Caco-2 (cell line): ENCODE data around the gene HYDIN. TPM values are rescaled to one million over a fixed set of nuclear protein-coding genes. Genes with fewer than 3 reads are reported as not detected.
"Not testable (repeated sequence)": the region's sequence is repeated elsewhere in the genome, so short reads cannot be mapped to it uniquely, and the experiment has no call there.

Experiments used
- BruUV-seq: library from RNA; stranded (reverse); fragments of 400-500 nt; replicated peaks from 2 replicates; lab custom pipeline; 2021; lab: Mats Ljungman, UMichigan
- CTCF ChIA-PET: fragments of 300-600 bp; sonication (Branson Sonifier 250); formaldehyde crosslinking; loops from one replicate; lab custom pipeline; 2022; ENCODE audit warnings: antibody characterized with exemption; lab: Charles Lee
- POLR2A ChIA-PET: fragments of 300-600 bp; sonication (Branson Sonifier 250); formaldehyde crosslinking; loops from one replicate; lab custom pipeline; 2022; ENCODE audit warnings: antibody characterized with exemption; lab: Charles Lee
- DNase-seq, 2 experiments: peaks; one replicate each; pipeline versions ENCODE4 v3.0.0 to v3.0.0-alpha.2; 2020 to 2022
- H3K27me3 ChIP-seq: replicated peaks from 2 replicates; pipeline ENCODE4 v1.6.0; 2011; ENCODE audit warnings: low read length; ENCODE audit not compliant: control insufficient read depth, insufficient read depth
- H3K36me3 ChIP-seq: 2 replicates; pipeline ENCODE4 v1.5.1; 2011; ENCODE audit warnings: low read length; ENCODE audit not compliant: control insufficient read depth, insufficient read depth
- H3K4me1 ChIP-seq: fragments of 250-450 bp; sonication (Bioruptor Pico); 2 replicates; pipeline ENCODE4 v1.5.1; 2020; ENCODE audit warnings: mild to moderate bottlenecking
- H3K4me3 ChIP-seq: 2 replicates; pipeline ENCODE4 v1.5.1; 2011; ENCODE audit warnings: low read depth, mild to moderate bottlenecking, control low read depth, low read length
- H3K9me3 ChIP-seq: fragments of 250-450 bp; sonication (Bioruptor Pico); 2 replicates; pipeline ENCODE4 v1.5.1; 2020; ENCODE audit warnings: mild to moderate bottlenecking, moderate library complexity
- H3K27ac Mint-ChIP-seq: one replicate; pipeline ENCODE4 v1.8.0; 2022; ENCODE audit warnings: mixed read lengths; ENCODE audit not compliant: unreplicated experiment
- H3K27me3 Mint-ChIP-seq: one replicate; pipeline ENCODE4 v1.8.0; 2022; ENCODE audit warnings: mixed read lengths; ENCODE audit not compliant: insufficient read depth, unreplicated experiment
- H3K36me3 Mint-ChIP-seq: one replicate; pipeline ENCODE4 v1.8.0; 2022; ENCODE audit warnings: mild to moderate bottlenecking, mixed read lengths; ENCODE audit not compliant: insufficient read depth, unreplicated experiment
- H3K4me1 Mint-ChIP-seq: one replicate; pipeline ENCODE4 v1.8.0; 2022; ENCODE audit warnings: low read depth, mixed read lengths; ENCODE audit not compliant: unreplicated experiment
- H3K4me3 Mint-ChIP-seq: one replicate; pipeline ENCODE4 v1.8.0; 2022; ENCODE audit warnings: mild to moderate bottlenecking, moderate library complexity, mixed read lengths; ENCODE audit not compliant: unreplicated experiment
- H3K9me3 Mint-ChIP-seq: one replicate; pipeline ENCODE4 v1.8.0; 2022; ENCODE audit warnings: mixed read lengths; ENCODE audit not compliant: unreplicated experiment
- intact Hi-C: fragments of 100-400 bp; cut with micrococcal nuclease; formaldehyde crosslinking; loops from one replicate; pipeline ENCODE4 v1.10.0; 2022; ENCODE audit not compliant: unreplicated experiment
- total RNA-seq: library from RNA; stranded (reverse); gene quantifications from 2 replicates; pipeline ENCODE4 v1.2.3, GENCODE V29; 2022
- TF ChIP-seq, protein P1 (sequence below), 2 experiments: fragments of 200-600 bp in 1 of 2; IDR thresholded peaks; 1 replicate in 1 of 2; 2 replicates in 1 of 2; pipeline versions ENCODE4 v1.5.1 to v1.8.0; 2011 to 2022; ENCODE audit warnings: antibody characterized with exemption in 1 of 2, control low read depth in 1 of 2, inconsistent platforms in 1 of 2, low read depth in 1 of 2, low read length in 1 of 2, mild to moderate bottlenecking in 1 of 2, moderate library complexity in 1 of 2; ENCODE audit not compliant: insufficient read depth in 1 of 2, severe bottlenecking in 1 of 2, unreplicated experiment in 1 of 2

The HYDIN gene
- total RNA-seq, 1 experiment from 2014 or later: 0.68 TPM

DNA sequence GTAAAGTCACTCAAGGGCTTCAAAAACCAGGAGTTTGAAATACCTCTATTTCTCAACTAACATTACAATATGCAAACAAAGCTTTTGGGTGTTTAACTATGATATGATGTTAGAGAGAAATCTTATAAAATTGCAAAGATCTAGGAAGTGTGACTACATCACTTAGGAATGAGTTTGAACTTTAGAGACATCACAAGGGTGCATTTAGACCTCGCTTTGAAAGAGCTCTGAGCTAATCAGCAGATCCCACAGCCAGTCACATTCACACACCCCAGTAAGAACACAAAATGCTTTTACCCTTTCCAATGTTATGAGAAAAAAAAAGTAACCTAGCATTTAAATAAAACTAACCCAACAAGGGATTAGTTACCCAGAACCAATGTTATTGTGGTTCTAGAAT, 45.2 kb downstream of the HYDIN start:
- peaks cover 8% of the 10 kb centered on the region; the same call in 1 of the 2 replicates for H3K9me3 ChIP-seq
- peaks cover 22% of the 10 kb centered on the region for H3K9me3 Mint-ChIP-seq
- no peaks in the 10 kb centered on the region for H3K4me1 Mint-ChIP-seq
- H3K36me3 Mint-ChIP-seq: no peaks in the 10 kb centered on the region
- TF ChIP-seq, protein P1, sequence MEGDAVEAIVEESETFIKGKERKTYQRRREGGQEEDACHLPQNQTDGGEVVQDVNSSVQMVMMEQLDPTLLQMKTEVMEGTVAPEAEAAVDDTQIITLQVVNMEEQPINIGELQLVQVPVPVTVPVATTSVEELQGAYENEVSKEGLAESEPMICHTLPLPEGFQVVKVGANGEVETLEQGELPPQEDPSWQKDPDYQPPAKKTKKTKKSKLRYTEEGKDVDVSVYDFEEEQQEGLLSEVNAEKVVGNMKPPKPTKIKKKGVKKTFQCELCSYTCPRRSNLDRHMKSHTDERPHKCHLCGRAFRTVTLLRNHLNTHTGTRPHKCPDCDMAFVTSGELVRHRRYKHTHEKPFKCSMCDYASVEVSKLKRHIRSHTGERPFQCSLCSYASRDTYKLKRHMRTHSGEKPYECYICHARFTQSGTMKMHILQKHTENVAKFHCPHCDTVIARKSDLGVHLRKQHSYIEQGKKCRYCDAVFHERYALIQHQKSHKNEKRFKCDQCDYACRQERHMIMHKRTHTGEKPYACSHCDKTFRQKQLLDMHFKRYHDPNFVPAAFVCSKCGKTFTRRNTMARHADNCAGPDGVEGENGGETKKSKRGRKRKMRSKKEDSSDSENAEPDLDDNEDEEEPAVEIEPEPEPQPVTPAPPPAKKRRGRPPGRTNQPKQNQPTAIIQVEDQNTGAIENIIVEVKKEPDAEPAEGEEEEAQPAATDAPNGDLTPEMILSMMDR (IDR thresholded peaks at IDR 0.05; ENCODE audit: insufficient read depth in 1 of 2, low read depth in 1 of 2, low read length in 1 of 2, severe bottlenecking in 1 of 2, unreplicated experiment in 1 of 2): no peak
- no peaks in the 10 kb centered on the region for H3K27me3 ChIP-seq
- H3K4me1 ChIP-seq: no peaks in the 10 kb centered on the region
- CTCF ChIA-PET: interaction anchor here (1.1 kb wide), 1 partner anchor 126 kb away, joined by 3 read pairs; no protein-coding TSS in a partner anchor
- no peak for DNase-seq
- H3K4me3 ChIP-seq: no peak overlapping the region
- no peak overlapping the region for H3K27ac Mint-ChIP-seq
- H3K27me3 Mint-ChIP-seq: peaks cover 23% of the 10 kb centered on the region
- intact Hi-C loops: no loop called here
- POLR2A ChIA-PET: no interaction called here
- no peak overlapping the region for H3K4me3 Mint-ChIP-seq
- no TSS peak for BruUV-seq
- H3K36me3 ChIP-seq: no peaks in the 10 kb centered on the region

GRCh38 chr16:71179569-71179968, 51.0 kb downstream of the HYDIN start:
- DNase-seq: no peak
- no peak overlapping the region for H3K27ac Mint-ChIP-seq
- TF ChIP-seq, protein P1 (IDR thresholded peaks at IDR 0.05; ENCODE audit: insufficient read depth in 1 of 2, low read depth in 1 of 2, low read length in 1 of 2, severe bottlenecking in 1 of 2, unreplicated experiment in 1 of 2): no peak
- CTCF ChIA-PET: no interaction called here
- POLR2A ChIA-PET: no interaction called here
- peaks cover 8% of the 10 kb centered on the region; the same call in 1 of the 2 replicates for H3K9me3 ChIP-seq
- H3K27me3 ChIP-seq: no peaks in the 10 kb centered on the region; the same call in 1 of the 2 replicates
- H3K36me3 ChIP-seq: no peaks in the 10 kb centered on the region
- no peaks in the 10 kb centered on the region for H3K4me1 ChIP-seq
- no peak overlapping the region for H3K4me3 ChIP-seq
- H3K4me1 Mint-ChIP-seq: no peaks in the 10 kb centered on the region
- H3K4me3 Mint-ChIP-seq: no peak overlapping the region
- BruUV-seq: no TSS peak
- H3K9me3 Mint-ChIP-seq: peaks cover 22% of the 10 kb centered on the region
- intact Hi-C loops: no loop called here
- peaks cover 28% of the 10 kb centered on the region for H3K27me3 Mint-ChIP-seq
- H3K36me3 Mint-ChIP-seq: no peaks in the 10 kb centered on the region

DNA sequence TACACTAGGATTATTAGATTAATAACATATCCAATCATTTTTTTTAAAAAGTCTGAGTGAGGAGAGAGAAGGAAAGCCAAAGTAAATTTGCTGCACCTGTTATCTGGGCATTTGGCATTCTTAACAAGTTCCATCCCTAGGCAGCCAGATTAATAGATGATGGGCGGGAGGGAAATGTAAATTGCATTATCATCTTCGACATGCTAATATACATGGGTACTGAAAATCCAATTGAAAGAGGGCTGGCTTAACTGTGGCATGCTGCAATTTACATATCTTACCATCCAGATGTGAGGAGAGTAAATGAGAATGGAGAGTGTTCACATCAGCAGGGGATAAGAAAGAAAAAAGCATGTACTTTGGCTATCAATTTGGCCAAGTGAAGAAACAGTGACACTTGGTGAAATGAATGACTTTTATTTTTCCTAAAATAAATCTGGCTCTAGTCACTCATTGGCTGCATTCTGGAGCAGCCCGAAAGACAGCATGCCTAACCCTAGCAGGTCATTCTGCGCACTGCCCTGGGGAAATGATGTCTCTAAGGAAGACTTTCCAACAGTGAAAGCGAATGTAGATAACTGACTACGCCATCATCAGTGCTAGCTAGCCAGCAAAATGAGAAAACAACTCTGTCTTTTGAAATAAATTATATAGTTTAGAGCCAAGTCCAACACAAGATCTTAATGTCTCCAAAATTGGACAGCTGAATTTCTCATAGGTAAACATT, 57.9 kb downstream of the HYDIN start:
- Mint-ChIP-seq H3K36me3 (no peaks in the 10 kb centered on the region), H3K4me3 (no peak overlapping the region), H3K27me3 (peaks cover 17% of the 10 kb centered on the region), H3K4me1 (no peaks in the 10 kb centered on the region), H3K27ac (no peak overlapping the region), H3K9me3 (no peaks in the 10 kb centered on the region)
- intact Hi-C loops: no loop called here
- CTCF ChIA-PET: no interaction called here
- Histone ChIP-seq H3K4me3 (no peak overlapping the region), H3K36me3 (no peaks in the 10 kb centered on the region), H3K9me3 (no peaks in the 10 kb centered on the region), H3K27me3 (no peaks in the 10 kb centered on the region; the same call in 1 of the 2 replicates), H3K4me1 (no peaks in the 10 kb centered on the region)
- no peak for DNase-seq
- no TSS peak for BruUV-seq
- TF ChIP-seq, protein P1 (IDR thresholded peaks at IDR 0.05; ENCODE audit: insufficient read depth in 1 of 2, low read depth in 1 of 2, low read length in 1 of 2, severe bottlenecking in 1 of 2, unreplicated experiment in 1 of 2): no peak
- POLR2A ChIA-PET: no interaction called here

DNA sequence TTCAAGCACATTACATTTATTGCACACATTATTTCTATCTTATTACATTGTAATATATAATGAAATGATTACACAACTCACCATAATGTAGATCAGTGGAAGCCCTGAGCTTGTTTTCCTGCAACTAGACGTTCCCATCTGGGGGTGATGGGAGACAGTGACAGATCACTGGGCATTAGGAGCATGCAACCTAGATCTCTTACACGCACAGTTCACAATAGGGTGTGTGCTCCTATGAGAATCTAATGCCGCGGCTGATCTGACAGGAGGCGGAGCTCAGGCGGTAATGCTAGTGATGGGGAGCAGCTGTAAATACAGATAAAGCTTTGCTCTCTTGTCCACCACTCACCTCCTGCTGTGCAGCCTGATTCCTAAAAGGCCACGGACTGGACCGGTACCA, 69.5 kb downstream of the HYDIN start:
- H3K4me1 Mint-ChIP-seq, CTCF ChIA-PET, BruUV-seq, H3K36me3 ChIP-seq, DNase-seq, H3K27me3 Mint-ChIP-seq, H3K27ac Mint-ChIP-seq, H3K36me3 Mint-ChIP-seq, POLR2A ChIA-PET, intact Hi-C loops, H3K9me3 ChIP-seq, H3K4me1 ChIP-seq, H3K4me3 ChIP-seq, H3K27me3 ChIP-seq, H3K4me3 Mint-ChIP-seq, H3K9me3 Mint-ChIP-seq: not testable (repeated sequence)

- H3K4me1 Mint-ChIP-seq, BruUV-seq, H3K36me3 Mint-ChIP-seq, H3K36me3 ChIP-seq, CTCF ChIA-PET, POLR2A ChIA-PET, DNase-seq, H3K27ac Mint-ChIP-seq, H3K9me3 Mint-ChIP-seq, H3K4me1 ChIP-seq, H3K4me3 ChIP-seq, H3K9me3 ChIP-seq, H3K27me3 Mint-ChIP-seq, H3K27me3 ChIP-seq, H3K4me3 Mint-ChIP-seq, intact Hi-C loops: not testable (repeated sequence)
These were observed 73.2 kb downstream of the HYDIN start for GRCh38 chr16:71157278-71157677.
